ENCODE results near the gene IL1R2. TPM values are rescaled to one million over a fixed set of nuclear protein-coding genes. Genes with fewer than 3 reads are reported as not detected.

IL1R2 gene
- polyA plus RNA-seq, 2 donors, result 67.2 to 67.4 TPM

- H3K27ac ChIP-seq (ENCODE audit: low read depth in 2 of 2, low read length in 1 of 2), result peak overlapping the region in 1 of 2 donors; percentile 52
- no peaks in the 10 kb centered on the region for H3K27me3 ChIP-seq (ENCODE audit: control insufficient read depth in 1 of 2, insufficient read depth in 2 of 2, low read length in 2 of 2)
- peaks cover 4 to 12% of the 10 kb centered on the region in 2 donors for H3K4me1 ChIP-seq (ENCODE audit: control insufficient read depth in 2 of 2, insufficient read depth in 2 of 2, low read length in 1 of 2)
- no peak overlapping the region for H3K4me3 ChIP-seq (ENCODE audit: low read depth in 1 of 2, low read length in 2 of 2)
- H3K36me3 ChIP-seq (ENCODE audit: control insufficient read depth in 2 of 2, insufficient read depth in 2 of 2, low read length in 1 of 2), result no peaks in the 10 kb centered on the region
- WGBS, 2 donors, result 52% methylated on average over 2 of the region's 2 CpGs
- no peaks in the 10 kb centered on the region for H3K9me3 ChIP-seq (ENCODE audit: control insufficient read depth in 2 of 2, insufficient read depth in 1 of 2, low read depth in 1 of 2, low read length in 1 of 2)
Measured at GRCh38 chr2:102032368-102033030, 40.7 kb downstream of the IL1R2 start.

- 51 to 58% methylated on average over 10 of the region's 10 CpGs for WGBS, 2 donors
- no peaks in the 10 kb centered on the region for H3K9me3 ChIP-seq (ENCODE audit: control insufficient read depth in 2 of 2, insufficient read depth in 1 of 2, low read depth in 1 of 2, low read length in 1 of 2)
- H3K27ac ChIP-seq (ENCODE audit: low read depth in 2 of 2, low read length in 1 of 2), result peak overlapping the region; percentile 46 to 66
- H3K4me3 ChIP-seq (ENCODE audit: low read depth in 1 of 2, low read length in 2 of 2), result no peak overlapping the region
- no peaks in the 10 kb centered on the region for H3K36me3 ChIP-seq (ENCODE audit: control insufficient read depth in 2 of 2, insufficient read depth in 2 of 2, low read length in 1 of 2)
- H3K27me3 ChIP-seq (ENCODE audit: control insufficient read depth in 1 of 2, insufficient read depth in 2 of 2, low read length in 2 of 2), result no peaks in the 10 kb centered on the region
- peaks cover 4 to 12% of the 10 kb centered on the region in 2 donors for H3K4me1 ChIP-seq (ENCODE audit: control insufficient read depth in 2 of 2, insufficient read depth in 2 of 2, low read length in 1 of 2)
Measured at GRCh38 chr2:102033031-102033749, 41.4 kb downstream of the IL1R2 start.

- H3K9me3 ChIP-seq (ENCODE audit: control insufficient read depth in 2 of 2, insufficient read depth in 1 of 2, low read depth in 1 of 2, low read length in 1 of 2), result no peaks in the 10 kb centered on the region
- 66 to 70% methylated on average over 9 of the region's 9 CpGs for WGBS, 2 donors
- peaks cover 4 to 12% of the 10 kb centered on the region in 2 donors for H3K4me1 ChIP-seq (ENCODE audit: control insufficient read depth in 2 of 2, insufficient read depth in 2 of 2, low read length in 1 of 2)
- no peaks in the 10 kb centered on the region for H3K27me3 ChIP-seq (ENCODE audit: control insufficient read depth in 1 of 2, insufficient read depth in 2 of 2, low read length in 2 of 2)
- H3K36me3 ChIP-seq (ENCODE audit: control insufficient read depth in 2 of 2, insufficient read depth in 2 of 2, low read length in 1 of 2), result no peaks in the 10 kb centered on the region
- no peak overlapping the region for H3K4me3 ChIP-seq (ENCODE audit: low read depth in 1 of 2, low read length in 2 of 2)
- H3K27ac ChIP-seq (ENCODE audit: low read depth in 2 of 2, low read length in 1 of 2), result peak overlapping the region in 1 of 2 donors; percentile 35
Measured at GRCh38 chr2:102033750-102034682, 42.3 kb downstream of the IL1R2 start.

DNA sequence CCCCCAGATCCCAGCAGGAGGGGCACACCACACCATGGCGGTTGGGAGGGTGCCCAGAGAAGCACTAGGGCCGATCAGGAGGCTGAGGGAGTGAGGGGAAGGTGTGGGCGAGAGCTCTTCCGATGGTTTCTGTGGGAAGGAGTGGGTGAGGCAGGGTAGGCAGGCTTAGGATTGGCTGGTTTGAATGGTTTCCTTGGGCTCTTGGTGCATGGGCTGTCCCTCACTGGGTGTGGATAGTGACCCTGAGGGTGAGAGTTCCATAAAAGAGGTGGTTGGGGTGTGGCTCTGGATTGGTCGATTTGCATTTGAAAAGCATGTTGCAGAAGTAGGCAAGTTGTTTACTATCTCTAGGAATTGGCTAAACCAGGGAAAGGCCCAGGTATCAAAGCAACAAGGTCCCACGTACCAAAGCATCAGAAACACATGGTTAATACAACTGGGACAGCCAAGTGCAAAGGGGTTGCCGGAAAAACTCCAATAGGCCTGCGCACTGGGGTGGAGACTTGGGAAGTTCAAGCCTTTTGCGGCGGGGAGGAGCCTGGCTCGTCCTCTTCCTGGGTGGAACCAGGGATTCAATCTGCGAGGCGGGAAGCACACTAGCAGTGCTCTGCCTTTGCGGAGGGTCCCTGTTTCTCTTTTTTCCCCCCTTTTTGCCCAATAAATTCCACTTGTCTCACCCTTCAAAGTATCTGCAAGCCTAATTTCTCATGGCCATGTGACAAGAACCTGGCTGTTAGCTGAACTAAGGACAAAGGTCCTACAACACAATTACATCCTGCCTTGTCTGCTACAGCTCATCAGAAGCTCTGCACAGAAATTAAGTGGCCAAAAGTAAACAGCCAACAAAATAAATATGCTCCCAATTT is 43.2 kb downstream of the IL1R2 start:
- Histone ChIP-seq H3K27me3 (ENCODE audit: control insufficient read depth in 1 of 2, insufficient read depth in 2 of 2, low read length in 2 of 2) (no peaks in the 10 kb centered on the region), H3K27ac (ENCODE audit: low read depth in 2 of 2, low read length in 1 of 2) (no peak overlapping the region), H3K4me3 (ENCODE audit: low read depth in 1 of 2, low read length in 2 of 2) (no peak overlapping the region), H3K4me1 (ENCODE audit: control insufficient read depth in 2 of 2, insufficient read depth in 2 of 2, low read length in 1 of 2) (peaks cover 4 to 12% of the 10 kb centered on the region in 2 donors), H3K9me3 (ENCODE audit: control insufficient read depth in 2 of 2, insufficient read depth in 1 of 2, low read depth in 1 of 2, low read length in 1 of 2) (no peaks in the 10 kb centered on the region), H3K36me3 (ENCODE audit: control insufficient read depth in 2 of 2, insufficient read depth in 2 of 2, low read length in 1 of 2) (no peaks in the 10 kb centered on the region)
- 75 to 79% methylated on average over 14 of the region's 14 CpGs for WGBS, 2 donors

GRCh38 chr2:102037681-102038080 is 45.9 kb downstream of the IL1R2 start:
- 50 to 54% methylated on average over 8 of the region's 8 CpGs for WGBS, 2 donors
- Histone ChIP-seq H3K27ac (ENCODE audit: low read depth in 2 of 2, low read length in 1 of 2) (peak overlapping the region in 1 of 2 donors; percentile 50), H3K4me1 (ENCODE audit: control insufficient read depth in 2 of 2, insufficient read depth in 2 of 2, low read length in 1 of 2) (peaks cover 4 to 14% of the 10 kb centered on the region in 2 donors), H3K36me3 (ENCODE audit: control insufficient read depth in 2 of 2, insufficient read depth in 2 of 2, low read length in 1 of 2) (no peaks in the 10 kb centered on the region), H3K9me3 (ENCODE audit: control insufficient read depth in 2 of 2, insufficient read depth in 1 of 2, low read depth in 1 of 2, low read length in 1 of 2) (no peaks in the 10 kb centered on the region), H3K27me3 (ENCODE audit: control insufficient read depth in 1 of 2, insufficient read depth in 2 of 2, low read length in 2 of 2) (no peaks in the 10 kb centered on the region), H3K4me3 (ENCODE audit: low read depth in 1 of 2, low read length in 2 of 2) (no peak overlapping the region)

DNA sequence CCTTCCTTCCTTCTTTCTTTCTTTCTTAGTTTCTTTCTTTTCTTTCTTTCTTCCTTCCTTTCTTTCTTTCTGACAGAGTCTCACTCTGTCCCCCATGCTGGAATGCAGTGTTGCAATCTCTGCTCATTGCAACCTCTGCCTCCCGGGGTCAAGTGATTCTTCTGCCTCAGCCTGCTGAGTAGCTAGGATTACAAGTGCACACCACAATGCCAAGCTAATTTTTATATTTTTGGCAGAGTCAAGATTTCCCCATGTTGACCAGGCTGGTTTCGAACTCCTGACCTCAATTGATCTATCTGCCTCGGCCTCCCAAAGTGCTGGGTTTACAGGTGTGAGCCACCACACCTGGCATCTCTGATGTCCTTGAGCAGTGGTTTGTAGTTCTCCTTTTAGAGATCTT is 48.5 kb downstream of the IL1R2 start:
- no peaks in the 10 kb centered on the region for H3K36me3 ChIP-seq (ENCODE audit: control insufficient read depth in 2 of 2, insufficient read depth in 2 of 2, low read length in 1 of 2)
- H3K4me1 ChIP-seq (ENCODE audit: control insufficient read depth in 2 of 2, insufficient read depth in 2 of 2, low read length in 1 of 2), result peaks cover 0 to 3% of the 10 kb centered on the region in 2 donors
- H3K9me3 ChIP-seq (ENCODE audit: control insufficient read depth in 2 of 2, insufficient read depth in 1 of 2, low read depth in 1 of 2, low read length in 1 of 2), result no peaks in the 10 kb centered on the region
- H3K4me3 ChIP-seq (ENCODE audit: low read depth in 1 of 2, low read length in 2 of 2), result no peak overlapping the region
- no peaks in the 10 kb centered on the region for H3K27me3 ChIP-seq (ENCODE audit: control insufficient read depth in 1 of 2, insufficient read depth in 2 of 2, low read length in 2 of 2)
- no peak overlapping the region for H3K27ac ChIP-seq (ENCODE audit: low read depth in 2 of 2, low read length in 1 of 2)
- WGBS, 2 donors, result 78 to 86% methylated on average over 3 of the region's 3 CpGs

GRCh38 chr2:102041351-102041750 is 49.6 kb downstream of the IL1R2 start:
- no peaks in the 10 kb centered on the region for H3K9me3 ChIP-seq (ENCODE audit: control insufficient read depth in 2 of 2, insufficient read depth in 1 of 2, low read depth in 1 of 2, low read length in 1 of 2)
- no peaks in the 10 kb centered on the region for H3K36me3 ChIP-seq (ENCODE audit: control insufficient read depth in 2 of 2, insufficient read depth in 2 of 2, low read length in 1 of 2)
- 35 to 44% methylated on average over 2 of the region's 2 CpGs for WGBS, 2 donors
- no peak overlapping the region for H3K27ac ChIP-seq (ENCODE audit: low read depth in 2 of 2, low read length in 1 of 2)
- no peaks in the 10 kb centered on the region for H3K27me3 ChIP-seq (ENCODE audit: control insufficient read depth in 1 of 2, insufficient read depth in 2 of 2, low read length in 2 of 2)
- no peak overlapping the region for H3K4me3 ChIP-seq (ENCODE audit: low read depth in 1 of 2, low read length in 2 of 2)
- peaks cover 0 to 3% of the 10 kb centered on the region in 2 donors for H3K4me1 ChIP-seq (ENCODE audit: control insufficient read depth in 2 of 2, insufficient read depth in 2 of 2, low read length in 1 of 2)

DNA sequence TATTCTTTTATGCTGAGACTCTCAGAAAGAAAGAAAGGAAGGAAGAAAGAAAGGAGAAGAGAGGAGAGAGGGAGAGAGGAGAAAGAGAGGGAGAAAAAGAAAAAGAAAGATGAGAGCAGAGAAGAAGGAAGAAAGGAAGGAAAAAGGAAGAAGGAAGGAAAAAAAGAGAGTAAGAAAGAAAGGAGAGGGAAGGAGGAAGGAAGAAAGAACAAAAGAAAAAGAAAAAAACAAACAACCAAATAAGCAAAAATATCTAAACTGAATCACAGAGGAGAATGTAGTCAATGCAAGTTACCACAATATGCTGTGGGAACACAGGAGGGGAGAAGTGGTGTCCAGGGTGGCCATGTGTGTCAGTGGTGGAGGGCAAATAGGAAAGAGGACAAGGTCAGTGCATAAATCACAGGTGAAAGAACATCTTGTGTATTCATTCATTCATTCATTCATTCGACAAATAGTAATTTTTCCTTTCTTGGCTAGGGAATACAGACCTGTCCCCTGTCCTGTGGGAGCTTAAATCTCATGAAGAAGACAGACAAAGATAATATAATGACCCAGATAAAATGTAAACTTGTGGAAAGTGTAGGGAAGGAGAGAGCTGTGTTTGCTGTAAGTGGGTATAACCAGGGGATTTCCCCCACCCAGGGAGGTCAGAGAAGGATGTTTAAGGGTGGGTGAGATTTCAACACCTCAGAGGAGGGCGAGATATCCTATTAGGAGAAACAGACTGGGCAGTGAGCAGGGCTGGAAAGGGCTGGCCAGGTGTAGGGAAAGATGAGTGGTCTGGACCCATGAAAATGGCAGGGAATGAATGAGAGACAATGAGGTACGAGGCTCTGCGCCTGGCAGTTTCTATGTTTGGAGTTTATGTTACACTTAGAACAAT is 50.7 kb downstream of the IL1R2 start:
- H3K27ac ChIP-seq (ENCODE audit: low read depth in 2 of 2, low read length in 1 of 2), result no peak overlapping the region
- WGBS, 2 donors, result 90 to 94% methylated on average over 4 of the region's 4 CpGs

More for the DNA sequence above, 50.7 kb downstream of the IL1R2 start:
- H3K27me3 ChIP-seq (ENCODE audit: control insufficient read depth in 1 of 2, insufficient read depth in 2 of 2, low read length in 2 of 2), result no peaks in the 10 kb centered on the region
- H3K36me3 ChIP-seq (ENCODE audit: control insufficient read depth in 2 of 2, insufficient read depth in 2 of 2, low read length in 1 of 2), result no peaks in the 10 kb centered on the region
- no peak overlapping the region for H3K4me3 ChIP-seq (ENCODE audit: low read depth in 1 of 2, low read length in 2 of 2)
- peaks cover 0 to 3% of the 10 kb centered on the region in 2 donors for H3K4me1 ChIP-seq (ENCODE audit: control insufficient read depth in 2 of 2, insufficient read depth in 2 of 2, low read length in 1 of 2)
- H3K9me3 ChIP-seq (ENCODE audit: control insufficient read depth in 2 of 2, insufficient read depth in 1 of 2, low read depth in 1 of 2, low read length in 1 of 2), result no peaks in the 10 kb centered on the region

All from esophagus (tissue), 2 donors.